ENCODE measurements around the gene OR5K3. TPM values are rescaled to one million over a fixed set of nuclear protein-coding genes. Genes with fewer than 3 reads are reported as not detected.

Gene OR5K3
- total RNA-seq, 4 donors from 2014 or later, result not detected

GRCh38 chr3:98359250-98359649 lies 31.2 kb upstream of the OR5K3 start:
- H3K4me3 ChIP-seq (ENCODE audit: low read depth, poor library complexity, severe bottlenecking), result no peak overlapping the region
- DNase-seq (ENCODE audit: low spot score in 2 of 2), result no peak
- TF ChIP-seq CTCF (IDR thresholded peaks at IDR 0.05) (no peak), POLR2A (IDR thresholded peaks at IDR 0.05) (no peak)
- intact Hi-C loops (cut with DNase I; ENCODE audit: low total_unique reads), result no loop called here

GRCh38 chr3:98359993-98360675 lies 30.3 kb upstream of the OR5K3 start:
- 73 to 78% methylated on average over 1 of the region's 1 CpG for WGBS, 2 donors
- no peak overlapping the region for H3K4me3 ChIP-seq (ENCODE audit: low read depth, poor library complexity, severe bottlenecking)
- intact Hi-C loops (cut with DNase I; ENCODE audit: low total_unique reads), result no loop called here
- no peak for DNase-seq (ENCODE audit: low spot score in 2 of 2)
- TF ChIP-seq POLR2A (IDR thresholded peaks at IDR 0.05), result no peak
- TF ChIP-seq CTCF (IDR thresholded peaks at IDR 0.05), result no peak

GRCh38 chr3:98360681-98361080 lies 29.8 kb upstream of the OR5K3 start:
- intact Hi-C loops (cut with DNase I; ENCODE audit: low total_unique reads), result no loop called here
- TF ChIP-seq POLR2A (IDR thresholded peaks at IDR 0.05), result no peak
- TF ChIP-seq CTCF (IDR thresholded peaks at IDR 0.05), result no peak
- DNase-seq (ENCODE audit: low spot score in 2 of 2), result no peak
- WGBS, 2 donors, result 80 to 95% methylated on average over 3 of the region's 3 CpGs
- no peak overlapping the region for H3K4me3 ChIP-seq (ENCODE audit: low read depth, poor library complexity, severe bottlenecking)

GRCh38 chr3:98361289-98361688 lies 29.2 kb upstream of the OR5K3 start:
- 74 to 80% methylated on average over 2 of the region's 2 CpGs for WGBS, 2 donors
- no peak for DNase-seq (ENCODE audit: low spot score in 2 of 2)
- intact Hi-C loops (cut with DNase I; ENCODE audit: low total_unique reads), result no loop called here
- H3K4me3 ChIP-seq (ENCODE audit: low read depth, poor library complexity, severe bottlenecking), result no peak overlapping the region
- TF ChIP-seq CTCF (IDR thresholded peaks at IDR 0.05) (no peak), POLR2A (IDR thresholded peaks at IDR 0.05) (no peak)

- WGBS, 2 donors, result 82 to 86% methylated on average over 4 of the region's 4 CpGs
- no peak for DNase-seq (ENCODE audit: low spot score in 2 of 2)
- no peak overlapping the region for H3K4me3 ChIP-seq (ENCODE audit: low read depth, poor library complexity, severe bottlenecking)
- intact Hi-C loops (cut with DNase I; ENCODE audit: low total_unique reads), result no loop called here
- TF ChIP-seq POLR2A (IDR thresholded peaks at IDR 0.05) (no peak), CTCF (IDR thresholded peaks at IDR 0.05) (no peak)
These were observed 22.8 kb upstream of the OR5K3 start for GRCh38 chr3:98367464-98368246.
